ENCODE measurements around the gene CFAP20.

DNA sequence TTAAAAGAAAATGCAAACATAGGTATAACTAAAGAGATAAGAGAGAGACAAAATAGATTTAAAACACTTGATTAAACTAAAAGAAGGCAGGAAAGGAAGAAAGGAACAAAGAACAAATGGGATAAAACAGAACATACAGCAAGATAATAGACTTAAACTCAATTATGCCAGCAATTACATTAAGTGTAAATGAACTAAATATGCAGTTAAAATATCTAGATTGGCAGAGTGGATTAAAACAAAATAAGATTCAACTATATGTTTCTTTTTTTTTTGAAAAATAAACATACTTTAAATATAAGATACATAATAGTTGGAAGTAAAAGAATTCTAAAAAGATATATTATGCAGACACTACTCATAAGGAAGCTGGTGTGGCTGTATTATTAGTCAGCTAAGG, 9.7 kb upstream of the CFAP20 start:
- TF ChIP-seq, protein P1, sequence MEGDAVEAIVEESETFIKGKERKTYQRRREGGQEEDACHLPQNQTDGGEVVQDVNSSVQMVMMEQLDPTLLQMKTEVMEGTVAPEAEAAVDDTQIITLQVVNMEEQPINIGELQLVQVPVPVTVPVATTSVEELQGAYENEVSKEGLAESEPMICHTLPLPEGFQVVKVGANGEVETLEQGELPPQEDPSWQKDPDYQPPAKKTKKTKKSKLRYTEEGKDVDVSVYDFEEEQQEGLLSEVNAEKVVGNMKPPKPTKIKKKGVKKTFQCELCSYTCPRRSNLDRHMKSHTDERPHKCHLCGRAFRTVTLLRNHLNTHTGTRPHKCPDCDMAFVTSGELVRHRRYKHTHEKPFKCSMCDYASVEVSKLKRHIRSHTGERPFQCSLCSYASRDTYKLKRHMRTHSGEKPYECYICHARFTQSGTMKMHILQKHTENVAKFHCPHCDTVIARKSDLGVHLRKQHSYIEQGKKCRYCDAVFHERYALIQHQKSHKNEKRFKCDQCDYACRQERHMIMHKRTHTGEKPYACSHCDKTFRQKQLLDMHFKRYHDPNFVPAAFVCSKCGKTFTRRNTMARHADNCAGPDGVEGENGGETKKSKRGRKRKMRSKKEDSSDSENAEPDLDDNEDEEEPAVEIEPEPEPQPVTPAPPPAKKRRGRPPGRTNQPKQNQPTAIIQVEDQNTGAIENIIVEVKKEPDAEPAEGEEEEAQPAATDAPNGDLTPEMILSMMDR (IDR thresholded peaks at IDR 0.05; ENCODE audit: low read depth, low read length, poor library complexity, severe bottlenecking), result no peak
- TF ChIP-seq EZH2phosphoT487 (IDR thresholded peaks at IDR 0.05; ENCODE audit: borderline replicate concordance, low read length), result no peak
